Suprapubic skin (tissue), 4 donors: ENCODE data around the gene CBLIF. TPM values are rescaled to one million over a fixed set of nuclear protein-coding genes. Genes with fewer than 3 reads are reported as not detected.

Experiments
- DNase-seq, 2 donors: peaks; one replicate each; pipeline ENCODE4 v3.0.0-alpha.2; 2019; ENCODE audit warnings: low spot score in 2 of 2
- H3K27ac ChIP-seq: fragments of 200-600 bp; sonication (generic); one replicate; pipeline ENCODE4 v1.5.1; 2019
- H3K27me3 ChIP-seq: fragments of 200-600 bp; sonication (generic); one replicate; pipeline ENCODE4 v1.5.1; 2019
- H3K36me3 ChIP-seq: fragments of 200-600 bp; sonication (generic); one replicate; pipeline ENCODE4 v1.5.1; 2019
- H3K4me1 ChIP-seq: fragments of 200-600 bp; sonication (generic); one replicate; pipeline ENCODE4 v1.5.1; 2019
- H3K4me3 ChIP-seq: fragments of 200-600 bp; sonication (generic); one replicate; pipeline ENCODE4 v1.5.1; 2019; ENCODE audit warnings: mild to moderate bottlenecking
- H3K9me3 ChIP-seq: fragments of 200-600 bp; sonication (generic); one replicate; pipeline ENCODE4 v1.5.1; 2019
- CTCF ChIP-seq, 2 donors: fragments of 200-600 bp in 1 of 2; fragments of 450-650 bp in 1 of 2; sonication (generic) in 1 of 2; IDR thresholded peaks; one replicate each; pipeline ENCODE4 v1.5.1; 2016 to 2019; ENCODE audit warnings: antibody characterized with exemption in 2 of 2, mild to moderate bottlenecking in 1 of 2, moderate library complexity in 1 of 2
- EP300 ChIP-seq: sonication (generic); formaldehyde crosslinking; IDR thresholded peaks from one replicate; pipeline ENCODE4 v1.6.1; 2017; ENCODE audit warnings: antibody characterized with exemption
- POLR2A ChIP-seq, 2 donors: fragments of 450-650 bp; IDR thresholded peaks; one replicate each; pipeline ENCODE4 v1.6.1; 2017; ENCODE audit warnings: antibody characterized with exemption in 2 of 2, mild to moderate bottlenecking in 2 of 2, moderate library complexity in 2 of 2
- POLR2AphosphoS5 ChIP-seq, 3 donors: sonication (generic); formaldehyde crosslinking; IDR thresholded peaks; one replicate each; pipeline ENCODE4 v1.6.1; 2017; ENCODE audit warnings: antibody characterized with exemption in 3 of 3
- WGBS: methylation state at CpG from one replicate; pipeline ENCODE4 v1.1.5; 2018; 5-methylcytosine and 5-hydroxymethylcytosine counted together
- total RNA-seq, 4 donors: library from RNA; depleted of rRNA; stranded (reverse); fragments of >200 nt; gene quantifications; one replicate each; pipeline ENCODE4 v1.1.0, GENCODE V29; 2016

CBLIF gene
- total RNA-seq, 4 donors from 2014 or later: not detected

GRCh38 chr11:59804061-59804460 lies 41.2 kb downstream of the CBLIF start:
- Histone ChIP-seq H3K36me3 (peaks cover 61% of the 10 kb centered on the region), H3K27ac (no peak overlapping the region), H3K4me1 (peaks cover 11% of the 10 kb centered on the region), H3K4me3 (no peak overlapping the region), H3K27me3 (no peaks in the 10 kb centered on the region), H3K9me3 (no peaks in the 10 kb centered on the region)
- 93% methylated on average over 2 of the region's 2 CpGs for WGBS
- TF ChIP-seq POLR2A (IDR thresholded peaks at IDR 0.05) (no peak), EP300 (no peak), POLR2AphosphoS5 (IDR thresholded peaks at IDR 0.05) (no peak), CTCF (IDR thresholded peaks at IDR 0.05) (no peak)
- no peak for DNase-seq

GRCh38 chr11:59802639-59803176 lies 42.6 kb downstream of the CBLIF start:
- Histone ChIP-seq H3K4me3 (no peak overlapping the region), H3K4me1 (peaks cover 7% of the 10 kb centered on the region), H3K27me3 (no peaks in the 10 kb centered on the region), H3K9me3 (no peaks in the 10 kb centered on the region), H3K36me3 (peaks cover 65% of the 10 kb centered on the region), H3K27ac (no peak overlapping the region)
- no peak for DNase-seq
- 33% methylated on average over 4 of the region's 4 CpGs for WGBS
- TF ChIP-seq EP300 (no peak), CTCF (IDR thresholded peaks at IDR 0.05) (peak; percentile 53 to 61)

GRCh38 chr11:59801981-59802638 lies 43.2 kb downstream of the CBLIF start:
- H3K27ac ChIP-seq: no peak overlapping the region
- H3K4me1 ChIP-seq: peaks cover 7% of the 10 kb centered on the region
- no peak overlapping the region for H3K4me3 ChIP-seq
- 52% methylated on average over 5 of the region's 5 CpGs for WGBS
- TF ChIP-seq EP300 (no peak), CTCF (IDR thresholded peaks at IDR 0.05) (no peak)
- H3K36me3 ChIP-seq: peaks cover 65% of the 10 kb centered on the region
- no peaks in the 10 kb centered on the region for H3K9me3 ChIP-seq
- DNase-seq: no peak
- H3K27me3 ChIP-seq: no peaks in the 10 kb centered on the region

- Histone ChIP-seq H3K27me3 (no peaks in the 10 kb centered on the region), H3K36me3 (peaks cover 65% of the 10 kb centered on the region), H3K27ac (no peak overlapping the region), H3K9me3 (no peaks in the 10 kb centered on the region), H3K4me1 (peaks cover 7% of the 10 kb centered on the region), H3K4me3 (no peak overlapping the region)
- TF ChIP-seq CTCF (IDR thresholded peaks at IDR 0.05) (no peak), EP300 (no peak), POLR2A (IDR thresholded peaks at IDR 0.05) (no peak), POLR2AphosphoS5 (IDR thresholded peaks at IDR 0.05) (no peak)
- DNase-seq: no peak
- 36% methylated on average over 2 of the region's 2 CpGs for WGBS
Measured at GRCh38 chr11:59801160-59801706, 44.1 kb downstream of the CBLIF start.

GRCh38 chr11:59800390-59801025 lies 44.8 kb downstream of the CBLIF start:
- Histone ChIP-seq H3K4me1 (peaks cover 7% of the 10 kb centered on the region), H3K27ac (no peak overlapping the region), H3K27me3 (no peaks in the 10 kb centered on the region), H3K36me3 (peaks cover 65% of the 10 kb centered on the region), H3K9me3 (no peaks in the 10 kb centered on the region), H3K4me3 (no peak overlapping the region)
- no peak for DNase-seq
- WGBS: 76% methylated on average over 7 of the region's 7 CpGs
- no peak for TF ChIP-seq POLR2A (IDR thresholded peaks at IDR 0.05)
- no peak for TF ChIP-seq EP300
- no peak for TF ChIP-seq POLR2AphosphoS5 (IDR thresholded peaks at IDR 0.05)
- no peak for TF ChIP-seq CTCF (IDR thresholded peaks at IDR 0.05)
